D341Med (cell line): ENCODE measurements around the gene GLMP.

Experiments used
- DNase-seq: peaks from one replicate; pipeline ENCODE4 v3.0.0; 2012; ENCODE audit warnings: low spot score

The GLMP gene

GRCh38 chr1:156286061-156286460, 9.4 kb downstream of the GLMP start:
- DNase-seq, result peak; percentile 15

- DNase-seq, result no peak
Observed at GRCh38 chr1:156285437-156285836, 10.0 kb downstream of the GLMP start.

DNA sequence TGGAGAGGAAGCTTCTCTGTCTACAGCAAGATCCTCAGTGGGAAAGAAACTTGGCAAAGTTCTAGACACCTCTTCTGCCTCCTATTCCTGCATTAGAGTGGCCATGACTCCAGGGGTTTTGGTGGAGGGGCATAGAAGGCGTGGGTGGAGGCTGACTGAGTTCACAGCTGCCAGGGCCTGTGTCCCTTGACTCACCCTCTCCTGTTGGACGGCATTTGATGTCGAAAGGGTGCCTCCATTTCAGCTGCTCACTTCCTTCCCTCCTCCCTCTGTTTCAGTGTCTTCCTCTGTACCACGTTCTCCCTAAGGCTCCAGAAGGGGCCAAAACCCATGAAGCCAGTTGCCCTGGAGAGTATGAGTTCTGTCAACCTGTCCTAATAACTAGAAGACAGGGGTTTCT, 10.7 kb downstream of the GLMP start:
- no peak for DNase-seq

- DNase-seq, result no peak
Observed at GRCh38 chr1:156284112-156284511, 11.4 kb downstream of the GLMP start, which contains the start of gene TMEM79. TMEM79 (plus strand) TSS chr1:156284325; CDS start chr1:156285227, 902 bp downstream.

- DNase-seq, result no peak
Observed at GRCh38 chr1:156283521-156283920, 12.0 kb downstream of the GLMP start.

DNA sequence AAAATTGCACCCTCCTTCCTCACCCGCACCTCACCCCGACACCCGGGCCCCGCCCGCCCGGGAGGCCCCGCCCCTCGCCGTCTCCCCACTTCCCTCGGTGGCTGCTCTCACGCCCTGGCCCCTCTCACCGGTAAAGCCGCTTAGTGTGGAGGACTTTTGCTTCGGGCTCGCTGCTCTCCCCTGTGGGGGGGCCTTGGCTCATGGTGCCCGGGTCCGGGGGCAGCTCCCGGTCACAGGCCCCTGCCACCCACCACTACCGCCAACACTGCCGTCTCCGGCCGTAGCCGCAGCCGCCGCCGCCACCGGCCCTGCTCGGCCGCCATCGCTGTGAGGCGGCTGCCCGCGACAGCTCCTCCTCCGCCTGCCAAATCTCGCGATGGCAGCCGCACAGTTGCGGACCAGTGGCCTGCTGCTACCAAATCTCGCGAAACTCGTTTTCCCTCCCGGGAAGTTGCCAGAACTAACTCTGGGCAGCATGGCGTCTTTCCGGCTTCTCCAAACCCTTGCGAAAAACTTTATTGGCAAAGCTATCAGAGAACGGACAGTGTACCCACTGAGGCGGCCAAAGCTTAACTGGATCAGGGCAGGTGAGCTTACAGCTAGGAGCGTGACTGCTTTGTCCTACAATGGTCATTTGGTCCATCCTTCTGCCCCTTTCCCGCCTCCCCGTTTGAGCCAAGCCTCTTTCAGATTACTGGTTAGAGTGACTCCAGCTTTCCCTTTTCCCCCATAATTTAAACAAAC, 12.8 kb downstream of the GLMP start, which contains the start of gene SMG5:
Gene SMG5, minus strand, starts transcription at position 347 of the 744 bp plus-strand sequence. Its CDS starts 145 bp downstream, at position 202.
- peak; percentile 99 for DNase-seq

- no peak for DNase-seq
Observed at GRCh38 chr1:156281693-156282478, 13.6 kb downstream of the GLMP start.

- DNase-seq, result no peak
Observed at GRCh38 chr1:156281281-156281680, 14.2 kb downstream of the GLMP start.

DNA sequence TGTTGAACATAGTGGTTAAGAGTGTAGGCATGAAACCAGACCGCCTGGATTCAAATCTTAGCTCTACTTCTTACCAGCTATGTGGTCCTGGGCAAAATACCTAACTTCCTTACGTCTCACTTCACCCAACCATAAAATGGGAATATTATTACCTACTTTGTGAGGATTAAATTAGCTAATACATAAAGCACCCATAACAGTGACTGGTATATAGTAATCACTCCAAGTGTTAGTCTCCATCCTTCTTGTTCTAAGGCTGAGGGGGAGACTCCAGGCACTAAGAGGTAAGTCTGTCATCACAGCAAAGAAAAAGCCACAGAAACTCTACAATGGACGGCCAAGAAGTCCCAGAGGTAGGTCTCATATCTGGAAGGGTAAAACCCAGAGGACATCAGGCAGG, 15.6 kb downstream of the GLMP start:
- no peak for DNase-seq

GRCh38 chr1:156276966-156277381, 18.5 kb downstream of the GLMP start:
- DNase-seq, result no peak

DNA sequence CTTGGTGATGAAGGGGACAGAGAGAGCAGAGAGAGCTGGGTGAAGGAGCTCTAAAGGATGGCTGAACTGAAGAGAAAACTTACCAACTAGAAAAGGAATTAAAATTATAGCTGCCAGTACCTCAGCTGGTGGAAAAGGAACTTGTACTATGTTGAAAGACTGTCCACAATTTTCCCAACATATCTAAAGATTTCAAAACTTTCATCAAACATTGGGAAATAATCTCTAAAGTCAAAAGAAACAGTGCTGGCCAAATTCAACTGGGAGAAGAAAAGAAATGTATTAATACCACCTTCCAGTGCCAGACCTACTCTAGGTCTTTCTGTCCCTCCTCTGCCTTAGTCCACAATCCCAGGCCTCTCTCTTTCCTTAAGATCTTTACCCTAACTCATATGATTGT, 18.9 kb downstream of the GLMP start:
- DNase-seq, result no peak

GRCh38 chr1:156270314-156270713, 25.2 kb downstream of the GLMP start:
- DNase-seq, result no peak

GRCh38 chr1:156268336-156268735, 27.1 kb downstream of the GLMP start:
- DNase-seq, result no peak

GRCh38 chr1:156266051-156266450, 29.4 kb downstream of the GLMP start:
- DNase-seq, result no peak

DNA sequence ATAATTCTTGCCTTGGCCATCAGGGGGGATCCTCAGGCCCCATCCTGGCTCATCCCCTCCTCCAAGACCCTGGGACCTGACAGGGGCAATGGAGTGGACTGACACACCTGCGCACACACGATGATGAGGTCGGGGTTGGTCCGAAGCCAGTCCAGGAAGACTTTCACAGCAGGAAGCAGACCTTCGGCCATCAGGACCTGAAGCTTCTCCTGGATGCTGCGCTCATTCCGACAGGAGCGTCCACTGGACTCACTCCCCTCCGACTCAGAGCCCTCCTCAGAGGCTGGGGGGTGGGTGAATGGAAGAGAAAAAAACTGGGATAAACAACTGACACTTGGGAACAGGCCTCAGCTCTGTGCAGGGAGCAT, 32.2 kb downstream of the GLMP start:
- no peak for DNase-seq

DNA sequence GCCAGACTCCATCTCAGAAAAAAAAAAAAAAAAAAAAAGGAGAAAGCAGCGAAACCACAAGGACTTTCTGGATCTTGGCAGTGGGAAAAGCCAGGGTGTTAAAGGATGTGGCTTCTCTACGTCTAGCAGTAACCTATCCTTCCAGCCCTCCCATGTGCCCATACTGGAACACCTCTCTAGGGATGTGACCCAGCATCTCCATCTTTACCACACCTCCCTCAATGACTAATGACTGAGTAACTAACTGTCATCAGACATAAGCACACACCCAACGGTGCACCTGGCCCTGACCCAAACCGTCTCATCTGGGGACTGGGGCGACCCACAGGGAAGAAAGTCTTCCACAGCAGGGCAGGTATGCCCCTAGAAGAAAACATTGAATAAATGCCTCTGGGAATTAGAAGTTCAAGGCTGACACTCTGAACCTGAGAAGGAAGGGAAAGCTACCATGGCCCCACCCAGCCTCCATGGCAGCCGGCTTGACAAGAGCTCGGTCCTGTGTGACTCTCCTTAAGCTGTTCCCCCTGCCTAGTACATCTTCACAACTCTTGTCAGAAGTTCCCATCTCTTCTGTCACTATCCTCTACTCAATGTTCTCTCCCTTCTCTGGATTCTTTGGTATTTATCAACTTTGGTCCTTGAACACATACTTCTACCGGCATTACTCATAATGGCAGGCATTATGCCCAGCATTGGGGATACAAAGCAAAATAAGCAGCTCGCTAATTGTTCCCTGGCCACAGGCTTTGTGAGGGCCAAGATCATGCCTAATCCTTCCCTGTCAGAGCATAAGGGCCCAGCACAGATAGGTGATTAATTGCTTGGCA, 32.8 kb downstream of the GLMP start:
- DNase-seq, result no peak

GRCh38 chr1:156260896-156261295, 34.6 kb downstream of the GLMP start:
- no peak for DNase-seq

- no peak for DNase-seq
Observed at GRCh38 chr1:156259805-156260204, 35.7 kb downstream of the GLMP start.

DNA sequence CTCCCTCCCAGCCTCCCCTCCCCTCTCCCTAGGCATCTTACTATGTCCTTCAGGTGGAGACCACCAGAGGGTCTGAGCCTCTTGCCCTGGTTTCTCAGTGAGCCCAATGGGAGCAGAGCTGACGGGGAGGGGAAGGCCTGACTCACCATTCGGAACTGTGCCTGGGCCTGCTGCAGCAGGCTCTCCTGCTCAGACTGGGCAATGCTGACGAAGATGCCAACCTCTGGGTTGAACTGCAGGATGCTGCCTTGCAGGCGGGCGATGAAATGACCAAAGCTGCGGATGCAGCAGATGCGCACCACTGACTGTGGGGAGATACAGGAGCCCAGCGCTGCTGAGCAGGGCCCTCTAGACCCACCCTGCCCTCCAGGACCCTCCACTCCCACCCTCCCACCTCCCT, 36.6 kb downstream of the GLMP start:
- DNase-seq, result no peak

DNA sequence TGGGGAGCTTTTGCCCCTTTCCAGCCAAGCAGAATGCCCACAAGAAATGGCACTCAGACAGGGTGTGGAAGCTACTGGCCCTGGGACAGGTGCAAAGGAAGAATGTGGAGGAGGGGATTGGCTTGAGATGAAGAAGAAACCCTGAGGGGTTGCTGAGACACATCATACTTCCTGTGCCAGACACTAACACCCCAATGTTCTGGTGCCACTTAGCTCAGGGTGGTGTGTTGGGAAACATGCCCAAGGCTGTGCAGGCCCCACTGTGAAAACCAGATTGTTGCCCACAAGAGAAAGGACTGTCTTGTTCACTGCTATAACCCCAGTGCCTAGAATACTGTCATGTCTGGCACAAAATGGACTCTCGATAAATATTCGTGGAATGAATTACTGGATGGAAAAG, 37.8 kb downstream of the GLMP start:
- DNase-seq, result no peak

- no peak for DNase-seq
Observed at GRCh38 chr1:156253634-156254033, 41.8 kb downstream of the GLMP start.

GRCh38 chr1:156251527-156251926, 44.0 kb downstream of the GLMP start:
- no peak for DNase-seq
